Measurements from ENCODE around the gene HOXA9.

Gene HOXA9

DNA sequence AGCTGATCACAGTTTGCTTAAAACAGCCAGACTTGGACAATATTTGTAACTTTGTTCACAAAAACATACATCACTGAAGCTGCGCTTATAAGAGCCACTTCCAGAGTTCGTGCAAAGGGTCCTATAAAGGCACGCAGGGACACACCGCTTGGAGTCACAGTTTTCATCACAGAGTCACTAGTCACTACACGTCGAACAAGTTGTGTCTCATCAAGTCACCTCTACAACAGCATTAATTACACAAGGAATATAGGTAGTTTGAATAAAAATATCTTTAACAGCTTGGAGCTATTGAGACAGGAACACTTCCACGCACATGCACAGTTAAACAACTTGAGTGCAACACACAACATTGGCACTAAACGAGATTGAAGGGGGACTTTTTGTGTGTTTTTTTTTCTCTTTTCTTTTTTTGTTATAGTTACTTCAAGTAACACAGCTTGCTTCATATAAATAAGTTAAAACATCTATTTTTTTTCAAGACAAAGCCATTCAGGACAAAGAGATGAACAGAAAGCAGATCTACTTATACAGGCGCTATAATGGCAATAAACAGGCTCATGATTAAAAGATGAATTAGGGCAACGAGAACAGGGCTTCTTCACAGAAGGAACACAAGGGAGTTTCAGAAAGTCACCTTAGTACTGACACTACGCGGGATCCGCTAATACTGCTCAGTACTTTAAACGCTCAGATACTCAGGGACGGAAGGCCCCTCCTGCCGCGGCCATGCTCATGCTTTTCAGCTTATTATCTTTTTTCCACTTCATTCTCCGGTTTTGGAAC, 24.0 kb downstream of the HOXA9 start:
- DNase-seq = no peak

DNA sequence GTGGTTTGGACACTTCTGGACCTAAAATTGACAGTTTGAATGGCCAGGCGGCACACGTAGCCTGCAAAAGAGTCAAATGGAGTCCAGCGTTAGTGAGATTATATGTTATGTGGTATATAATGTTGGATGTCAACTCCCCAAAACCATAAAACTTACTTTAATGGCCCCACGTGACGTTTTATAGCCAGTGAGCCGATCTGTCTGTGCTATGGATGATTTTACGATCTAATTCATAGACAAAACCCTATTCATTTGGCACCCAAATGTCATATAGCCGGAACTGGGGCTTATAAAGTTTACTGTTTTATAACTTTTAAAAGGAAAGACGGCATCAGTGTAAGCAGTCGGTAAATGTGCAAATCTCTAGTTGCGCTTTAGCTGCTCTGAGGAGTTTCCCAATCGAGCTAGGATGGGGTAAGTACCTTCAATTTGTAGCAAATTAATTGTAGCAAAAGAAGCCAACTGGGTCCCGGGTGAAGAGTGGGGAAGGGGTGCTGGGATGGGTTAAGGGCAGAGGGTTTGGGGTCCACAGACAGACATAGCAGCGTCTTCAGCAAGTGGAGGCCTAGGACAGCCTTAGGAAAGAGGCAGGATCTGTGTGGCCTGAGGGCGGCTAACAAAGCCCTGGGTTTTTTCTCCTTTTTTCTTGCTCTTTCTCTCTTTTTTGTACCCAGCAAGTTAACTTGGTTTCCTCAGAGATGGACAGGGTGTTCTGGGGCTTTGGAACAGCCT, 25.0 kb downstream of the HOXA9 start:
- DNase-seq = no peak

DNA sequence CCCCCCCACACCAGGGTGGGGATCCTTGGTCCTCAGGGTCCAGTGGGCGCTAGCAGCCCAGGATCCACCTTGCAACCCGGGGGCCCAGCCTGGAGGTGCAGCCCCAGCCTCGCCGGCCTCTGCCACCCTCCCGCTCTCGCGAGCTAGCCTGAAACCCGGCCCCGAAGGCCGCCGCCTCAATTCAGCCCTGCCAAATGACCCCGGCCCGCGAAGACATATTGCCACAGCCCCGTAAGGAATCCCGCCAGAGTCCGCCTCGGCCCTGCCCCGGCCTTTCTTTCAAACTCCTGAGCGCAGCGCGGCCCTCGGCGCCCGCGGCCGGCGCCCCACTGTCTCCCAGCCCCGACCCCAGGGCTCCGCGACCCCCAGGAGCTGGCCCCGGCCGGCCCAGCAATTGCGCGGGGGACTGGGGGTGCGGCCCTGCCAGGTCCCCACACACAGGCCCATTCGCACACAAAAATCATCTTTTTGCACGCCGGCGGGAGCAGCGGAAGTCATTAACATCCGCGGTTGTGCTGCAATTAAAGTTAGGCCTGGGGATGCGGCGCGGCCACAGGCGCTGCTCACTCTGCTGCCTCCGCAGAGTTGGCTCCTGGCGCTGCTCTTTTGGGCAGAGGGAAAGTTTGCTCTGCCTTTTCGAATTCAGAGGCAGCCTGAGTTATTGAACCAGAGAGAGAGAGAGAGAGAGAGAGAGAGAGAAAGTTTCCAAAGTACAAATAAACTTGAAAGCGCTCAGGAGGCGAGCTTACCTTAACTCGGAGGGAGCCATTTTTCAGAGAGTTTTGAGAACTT, 25.8 kb downstream of the HOXA9 start:
- no peak for DNase-seq

DNA sequence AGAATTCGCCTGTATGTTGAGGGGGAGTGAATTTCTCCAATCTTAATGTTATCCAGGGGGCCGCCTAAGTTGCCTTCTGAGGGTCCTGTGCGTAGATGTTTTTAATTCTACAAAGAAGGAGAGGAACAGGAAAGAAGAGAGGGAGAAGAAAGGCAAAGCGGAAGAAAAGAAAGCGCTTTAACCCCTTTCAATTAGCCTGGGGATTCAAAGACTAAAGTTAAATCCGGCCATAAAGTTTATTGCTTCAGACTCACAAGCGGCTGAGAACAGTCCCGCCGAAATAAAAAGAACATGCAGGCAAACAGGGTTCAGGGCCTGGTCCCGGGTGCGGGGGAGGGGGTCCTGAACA, 26.4 kb downstream of the HOXA9 start:
- DNase-seq = no peak

DNA sequence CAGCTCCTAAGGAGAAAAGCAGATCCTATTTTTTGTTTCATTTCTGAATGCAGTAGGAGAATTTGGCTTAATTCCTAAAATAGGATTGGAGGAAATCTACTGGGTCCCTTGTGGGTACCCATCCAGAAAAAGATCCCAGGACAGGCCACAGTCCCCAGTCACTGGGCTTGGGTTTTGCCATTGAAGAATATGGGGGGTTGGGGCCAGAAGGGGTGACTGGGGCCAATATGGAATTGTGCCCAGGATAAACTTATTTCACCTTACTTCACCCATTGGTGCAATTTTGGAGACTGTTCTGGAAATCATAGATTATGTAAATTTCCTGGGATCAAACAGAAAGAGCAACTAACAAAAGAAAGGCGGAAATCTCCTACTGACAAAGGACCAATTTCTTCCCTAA, 26.9 kb downstream of the HOXA9 start:
- no peak for DNase-seq

DNA sequence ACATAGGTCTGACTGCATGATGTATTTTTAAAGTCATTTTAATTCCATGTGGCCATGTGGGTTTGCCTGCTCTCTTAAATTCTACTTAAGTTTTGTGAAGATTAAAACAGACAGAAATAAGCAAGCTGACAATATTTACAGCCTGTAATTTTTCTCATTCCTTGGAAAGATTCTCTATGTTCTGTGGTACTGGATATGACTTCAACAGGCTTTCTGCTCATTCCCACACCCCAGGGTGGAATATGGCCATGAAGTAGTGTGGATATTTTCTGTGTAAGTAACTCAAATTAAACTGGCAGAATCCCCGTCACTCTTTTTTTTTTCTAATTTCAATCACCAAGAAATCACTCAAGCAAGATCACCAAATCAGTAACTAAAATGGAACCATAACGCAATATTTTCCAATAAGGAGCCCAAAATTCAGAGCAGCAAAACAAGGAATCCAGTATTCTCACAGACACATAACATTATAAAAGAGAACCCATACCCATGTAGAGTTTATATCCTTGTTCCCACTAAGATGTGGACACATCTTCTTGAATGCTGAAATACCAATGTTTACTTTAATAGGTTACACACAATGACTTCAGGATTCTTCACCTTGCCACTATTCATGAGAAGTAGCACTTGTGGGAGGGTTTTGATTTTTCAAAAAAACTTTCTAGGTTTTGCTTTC, 27.6 kb downstream of the HOXA9 start:
- no peak for DNase-seq

DNA sequence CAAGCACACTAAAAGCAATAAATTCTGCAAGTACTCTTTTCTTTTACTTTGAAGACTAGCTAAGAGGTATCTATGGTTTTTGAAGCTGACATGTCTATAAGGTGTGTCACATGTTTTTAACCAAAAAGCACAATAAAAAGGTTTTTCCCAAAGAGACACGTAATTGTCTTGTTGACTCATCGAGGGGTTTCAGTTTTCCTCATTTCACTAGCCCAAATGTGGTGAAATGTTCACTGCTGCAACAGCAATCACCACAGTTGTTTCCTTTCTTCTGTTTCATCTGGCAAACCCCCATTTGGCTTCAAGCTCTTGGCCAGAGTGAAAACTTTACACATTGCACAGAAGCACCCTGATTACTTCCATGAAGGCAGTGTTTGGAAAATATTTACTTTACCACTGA, 30.9 kb downstream of the HOXA9 start:
- no peak for DNase-seq

DNA sequence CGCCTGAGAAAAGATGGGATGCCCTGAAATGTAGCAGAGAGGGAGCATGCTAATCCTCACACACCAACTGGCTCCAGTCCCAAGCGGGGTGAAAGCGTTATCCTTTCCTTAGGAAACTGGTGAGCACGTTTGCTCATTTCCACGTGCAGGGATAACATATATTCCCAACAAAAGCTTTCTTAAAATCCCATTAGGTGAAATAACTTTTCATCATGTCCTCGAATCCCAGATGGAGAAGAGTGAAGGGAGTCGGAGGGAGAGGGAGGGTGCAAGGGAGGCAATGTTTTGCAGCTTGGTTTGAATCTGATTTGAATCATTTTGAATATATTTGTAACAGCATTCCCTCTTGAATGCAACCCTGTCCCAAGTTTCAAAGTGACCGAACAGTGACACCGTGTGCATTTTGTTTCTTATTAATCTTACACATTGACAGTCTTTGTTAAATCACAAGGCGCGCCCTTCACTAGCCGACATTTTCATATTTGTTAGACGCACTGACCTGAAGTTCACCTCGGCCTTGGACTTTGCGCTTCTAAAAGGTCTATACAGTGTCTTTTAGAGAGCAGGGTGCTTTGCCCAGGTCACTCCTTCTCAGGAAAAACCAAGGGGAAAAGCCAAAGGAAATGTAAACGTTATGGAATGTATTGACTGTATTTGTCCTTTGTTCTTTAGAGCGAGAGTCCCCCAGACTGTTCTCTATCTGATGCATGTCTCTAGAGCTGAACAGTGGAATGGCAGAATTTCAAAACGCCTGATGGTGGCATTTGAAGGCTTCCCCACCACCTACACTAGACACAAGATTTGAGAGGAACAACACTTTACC, 31.7 kb downstream of the HOXA9 start:
- no peak for DNase-seq

DNA sequence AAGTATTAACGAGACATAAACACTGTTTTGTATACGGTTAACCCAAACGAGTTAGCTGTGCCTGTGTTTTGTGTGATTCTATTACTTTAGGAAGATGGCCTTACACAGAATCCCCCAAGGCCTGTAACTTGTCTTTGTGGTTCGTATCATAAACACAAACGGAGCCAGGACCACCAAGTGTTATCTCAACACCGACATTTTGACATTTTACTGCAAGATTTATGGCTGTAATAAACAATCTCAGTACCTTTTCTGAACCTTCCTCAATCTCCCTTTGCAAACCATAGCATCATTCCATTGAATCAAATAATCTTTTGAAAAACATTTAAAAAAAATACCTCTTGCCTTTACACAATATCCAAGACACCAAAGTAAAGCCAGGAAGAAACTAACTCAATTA, 32.4 kb downstream of the HOXA9 start:
- no peak for DNase-seq

DNA sequence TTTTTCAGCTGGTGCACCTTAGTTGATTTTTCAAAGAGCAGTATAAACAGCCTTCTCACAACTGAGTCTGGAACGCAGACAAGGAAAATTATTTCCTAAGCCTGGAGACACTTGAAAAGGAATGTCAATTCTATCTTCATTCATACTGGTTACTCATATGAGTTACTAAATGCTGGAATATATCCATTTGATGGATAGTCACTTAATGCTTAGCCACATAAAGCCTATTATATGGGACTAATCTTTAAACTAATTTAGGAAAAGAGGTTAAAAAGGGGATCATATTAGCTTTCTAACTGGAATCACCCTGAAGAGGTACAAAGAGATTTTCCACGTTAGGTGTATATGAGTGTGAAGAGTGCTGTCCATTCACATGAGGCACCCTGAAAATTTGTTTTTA, 33.1 kb downstream of the HOXA9 start:
- DNase-seq = no peak

DNA sequence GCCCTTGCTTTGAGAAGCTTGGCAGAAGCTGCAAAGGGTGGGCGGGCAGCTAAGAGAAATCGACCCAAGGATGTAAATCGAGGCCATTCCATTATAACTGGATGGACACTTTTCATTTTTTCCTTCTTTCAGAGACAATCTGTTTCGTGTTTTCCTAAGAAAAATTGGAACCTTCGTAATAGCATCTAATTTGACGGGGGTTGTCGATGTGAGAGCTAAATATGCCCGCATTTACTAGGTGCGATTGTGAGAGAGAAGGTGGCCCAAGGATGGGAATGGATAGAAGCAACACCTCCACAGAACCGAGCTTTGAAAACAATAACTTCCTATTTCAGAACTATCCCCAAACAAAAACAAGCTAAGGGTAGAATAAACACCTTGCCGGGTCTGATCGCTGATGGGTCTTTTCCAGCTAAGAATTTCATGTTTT, 33.9 kb downstream of the HOXA9 start:
- no peak for DNase-seq

DNA sequence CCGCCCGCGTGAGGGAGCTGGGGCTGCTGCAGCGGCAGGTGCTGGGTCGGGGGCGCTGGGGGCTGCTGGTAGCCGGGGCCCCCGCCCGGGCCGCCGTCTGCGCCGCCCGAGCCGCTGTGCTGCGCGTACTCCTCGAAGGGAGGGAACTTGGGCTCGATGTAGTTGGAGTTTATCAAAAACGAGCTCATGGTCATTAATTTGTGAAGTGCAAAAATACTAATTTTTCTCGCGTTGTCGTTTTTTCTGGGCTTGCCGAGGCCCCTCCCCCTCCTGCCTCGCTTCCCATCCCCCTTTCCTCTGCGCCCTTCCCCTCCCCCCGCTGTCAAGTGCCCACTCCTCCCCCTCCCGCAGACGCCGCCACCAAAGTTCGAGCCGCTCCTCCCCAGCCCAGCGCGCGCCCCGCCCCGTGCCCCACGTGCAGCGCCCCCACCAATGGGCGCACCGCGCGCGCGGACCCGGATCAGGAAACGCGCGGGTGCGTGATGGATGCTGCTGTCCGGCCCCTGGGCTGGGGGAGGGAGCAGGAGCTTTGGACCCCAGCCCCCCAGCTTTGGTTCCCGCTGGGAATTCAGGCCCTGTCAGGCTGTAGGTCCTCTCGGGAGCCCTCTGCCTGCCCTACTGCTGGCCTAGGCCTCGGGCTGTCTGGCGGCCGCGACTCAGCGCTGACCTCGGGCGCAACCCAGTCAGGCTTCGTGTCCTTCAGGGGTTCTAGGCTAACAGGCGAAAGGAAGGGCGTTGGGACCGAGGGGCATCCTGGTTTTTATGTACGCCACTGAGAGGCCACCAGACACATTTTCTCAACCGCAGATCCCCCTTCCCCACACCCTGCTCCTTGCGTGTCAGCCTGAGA, 34.6 kb downstream of the HOXA9 start, which contains the start of gene HOXA4:
HOXA4 (minus strand) TSS at position 218 of the 850 bp plus-strand sequence; CDS start at position 194, 24 bp downstream.
- peak; percentile 17 for DNase-seq

DNA sequence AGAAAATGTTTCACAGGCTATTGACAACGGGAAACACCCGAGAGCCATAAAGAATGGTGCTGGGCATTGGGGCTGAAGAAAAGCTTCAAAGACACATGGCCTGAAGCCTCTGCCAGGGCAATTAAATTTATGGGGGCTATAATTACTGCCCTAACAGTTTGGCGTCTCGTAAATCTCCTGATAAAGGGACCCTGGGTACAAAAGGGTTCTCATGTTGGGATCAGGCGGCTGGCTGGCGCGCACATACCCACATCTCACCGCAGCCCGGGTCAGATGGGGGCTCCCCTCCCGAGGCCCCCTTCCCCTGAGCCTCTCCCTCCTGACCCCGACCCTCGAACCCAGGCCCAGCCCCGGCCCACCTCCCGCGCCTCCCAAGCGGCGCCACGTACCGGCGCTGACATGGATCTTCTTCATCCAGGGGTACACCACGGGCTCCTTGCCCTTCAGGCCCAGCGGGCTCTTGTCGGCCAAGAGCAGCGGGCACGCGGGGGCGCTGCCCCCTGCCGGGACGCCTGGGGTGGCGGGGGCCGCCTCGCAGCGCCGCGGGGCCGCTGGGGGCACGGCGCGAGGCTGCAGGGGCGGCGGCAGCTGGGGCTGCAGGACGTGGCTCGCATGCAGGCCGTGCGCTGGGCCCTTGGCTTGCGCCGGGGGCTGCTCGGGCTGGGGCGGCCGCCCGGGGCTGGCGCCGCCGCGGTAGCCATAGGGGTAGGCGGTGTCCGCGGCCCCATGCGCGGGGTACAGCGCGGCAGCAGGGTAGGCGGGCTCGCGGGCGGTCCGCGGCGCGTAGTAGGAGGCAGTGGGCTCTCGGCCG, 35.4 kb downstream of the HOXA9 start:
- no peak for DNase-seq

DNA sequence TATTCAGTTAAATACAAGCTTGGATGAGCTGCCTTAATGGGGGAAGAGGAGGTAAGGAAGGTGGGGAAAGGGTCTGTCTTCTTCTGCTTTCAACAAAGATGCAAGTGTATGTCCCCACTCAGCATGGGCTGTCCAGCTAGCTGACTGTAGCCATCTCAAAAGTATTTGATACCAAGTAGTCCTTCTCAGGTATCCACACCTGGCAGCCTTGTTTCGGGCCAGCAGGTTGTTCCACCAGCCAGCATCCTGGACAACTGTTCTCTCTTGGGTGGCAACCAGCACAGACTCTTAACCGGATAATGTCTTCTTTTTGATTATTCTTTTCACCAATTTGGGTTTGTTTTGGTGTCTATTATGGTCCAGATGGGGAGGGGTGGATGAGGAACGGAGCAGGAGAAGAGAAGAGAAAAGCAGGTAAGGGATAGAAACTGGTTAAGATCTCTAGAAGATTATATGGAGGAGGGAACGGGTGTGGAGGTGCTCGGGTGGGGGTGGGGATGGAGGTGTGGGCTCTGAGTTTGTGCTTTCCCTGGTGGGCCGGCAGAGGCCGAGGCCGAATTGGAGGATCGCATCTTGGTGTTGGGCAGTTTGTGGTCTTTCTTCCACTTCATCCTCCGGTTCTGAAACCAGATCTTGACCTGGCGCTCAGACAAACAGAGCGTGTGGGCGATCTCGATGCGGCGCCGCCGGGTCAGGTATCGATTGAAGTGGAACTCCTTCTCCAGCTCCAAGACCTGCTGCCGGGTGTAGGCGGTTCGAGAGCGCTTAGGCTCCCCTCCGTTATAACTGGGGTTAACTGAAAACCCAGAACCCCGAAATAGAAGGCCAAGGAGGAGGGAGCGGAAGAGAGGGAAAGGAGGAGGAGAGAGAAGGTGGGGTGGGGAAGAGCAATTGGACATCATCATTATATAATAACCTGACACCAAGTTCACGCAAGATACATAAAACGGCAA, 36.3 kb downstream of the HOXA9 start:
- DNase-seq = no peak

DNA sequence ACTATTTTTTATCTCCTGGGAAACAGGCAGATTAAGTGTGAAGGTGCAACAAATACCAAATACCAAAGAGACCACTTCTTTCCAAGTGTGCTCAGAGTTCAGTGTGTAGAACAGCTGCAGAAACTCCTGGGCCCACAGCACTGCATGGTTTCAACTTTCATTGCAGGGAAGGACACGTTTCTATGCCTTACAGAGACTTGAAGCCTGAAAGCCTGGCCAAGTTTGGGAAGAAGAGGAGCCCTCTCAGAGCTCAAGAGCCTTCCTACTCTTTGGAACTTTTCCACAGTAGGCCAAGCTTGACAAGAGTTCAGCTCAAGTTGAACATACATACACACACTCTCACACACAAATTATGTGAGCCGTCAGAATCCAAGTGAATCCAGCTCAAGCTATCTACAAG, 37.3 kb downstream of the HOXA9 start:
- no peak for DNase-seq

DNA sequence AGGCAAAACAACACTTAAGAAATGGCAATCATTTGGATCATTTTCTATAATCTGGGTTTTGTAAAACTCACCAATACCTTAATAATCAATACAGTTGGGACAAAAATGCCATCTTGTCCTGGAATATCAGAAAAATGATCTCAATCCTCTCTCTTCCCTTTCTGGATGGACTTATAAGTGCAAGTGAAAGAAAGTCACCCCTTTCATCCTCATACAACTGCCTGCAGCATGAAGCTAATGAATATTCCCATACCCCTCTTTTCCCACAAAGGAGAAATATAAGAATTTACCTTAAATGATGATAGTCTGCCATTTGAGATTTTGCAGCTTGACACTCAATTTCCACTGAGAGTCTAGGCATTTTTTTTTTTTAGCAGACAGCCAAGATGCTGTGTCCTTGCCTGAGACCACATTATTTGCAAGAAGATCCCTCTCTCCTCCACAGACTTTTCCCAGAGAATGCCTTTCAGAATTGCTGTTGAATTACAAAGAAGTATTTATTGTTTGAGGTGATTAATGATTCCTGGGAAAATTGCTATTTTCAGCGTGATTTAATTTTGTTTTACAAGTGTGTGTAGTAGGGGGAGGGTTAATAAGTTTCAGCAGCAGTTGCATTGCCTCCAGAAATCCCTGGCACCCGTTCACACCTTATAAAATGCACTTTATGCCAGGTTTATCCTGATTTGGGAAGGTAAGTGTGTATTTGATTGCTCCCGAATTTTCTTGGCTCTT, 38.6 kb downstream of the HOXA9 start:
- no peak for DNase-seq

DNA sequence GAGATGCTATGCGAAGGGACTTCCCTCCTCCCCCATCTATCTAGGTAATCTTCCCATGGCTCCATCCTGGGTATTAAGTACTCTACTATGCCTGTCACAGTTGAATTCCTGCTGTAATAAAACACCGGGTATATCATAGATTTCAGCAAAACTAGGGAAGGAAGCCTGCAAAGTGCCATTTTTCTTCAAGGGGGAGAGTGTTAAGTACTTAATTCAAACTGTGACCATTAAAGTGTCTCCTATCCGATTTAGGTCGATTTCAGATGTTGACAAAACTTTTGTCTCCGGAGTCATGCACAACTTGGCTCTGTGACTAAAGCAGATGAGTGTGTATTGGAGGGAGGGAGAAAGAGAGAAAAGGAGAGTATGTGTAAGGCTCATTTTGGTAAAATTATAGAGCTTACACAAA, 39.3 kb downstream of the HOXA9 start:
- DNase-seq = no peak

Measured in fibroblast of skin of back (primary cell).